ENCODE measurements around the gene MGLL. TPM values are rescaled to one million over a fixed set of nuclear protein-coding genes. Genes with fewer than 3 reads are reported as not detected.

The MGLL gene
- total RNA-seq, 1 experiment from 2014 or later = 2.1 TPM

GRCh38 chr3:127674790-127675189 lies 147.5 kb downstream of the MGLL start:
- in situ Hi-C loops (cut with HindIII; ENCODE audit: low pct_unique_long_range_greater_than_20kb, low sequenced_read_pairs) (no loop called here), intact Hi-C loops (cut with micrococcal nuclease; ENCODE audit: unreplicated experiment) (no loop called here)
- ChIA-PET CTCF (no interaction called here), POLR2A (no interaction called here)
- TF ChIP-seq REST (IDR thresholded peaks at IDR 0.05; ENCODE audit: insufficient read depth in 1 of 2, low read depth in 2 of 2, low read length in 1 of 2) (no peak), SIN3A (IDR thresholded peaks at IDR 0.05; ENCODE audit: borderline replicate concordance, insufficient read depth, low read depth, low read length) (no peak), POLR2AphosphoS5 (IDR thresholded peaks at IDR 0.05; ENCODE audit: low read depth, low read length) (no peak), TCF7L2 (IDR thresholded peaks at IDR 0.05; ENCODE audit: low read depth, low read length) (no peak), CTCF (IDR thresholded peaks at IDR 0.05) (no peak)
- H3K36me3 ChIP-seq (ENCODE audit: control insufficient read depth, insufficient read depth, low read length) = no peaks in the 10 kb centered on the region
- H3K9me3 ChIP-seq (ENCODE audit: control insufficient read depth, insufficient read depth, low read depth, low read length) = no peaks in the 10 kb centered on the region
- no peak for ATAC-seq
- no peak for DNase-seq (ENCODE audit: low read depth, low spot score)
- no peak overlapping the region for H3K27ac ChIP-seq (ENCODE audit: low read length)
- BruUV-seq (replicated peaks) = no TSS peak
- H3K4me1 ChIP-seq (ENCODE audit: control insufficient read depth, insufficient read depth, low read length) = peaks cover 4% of the 10 kb centered on the region
- no peaks in the 10 kb centered on the region for H3K27me3 ChIP-seq (ENCODE audit: control insufficient read depth, insufficient read depth, low read length)
- H3K4me3 ChIP-seq (ENCODE audit: low read depth in 2 of 2, low read length in 2 of 2) = no peak overlapping the region

- no peak overlapping the region; a peak in 1 of 4 replicates for H3K4me3 ChIP-seq (ENCODE audit: low read depth in 2 of 2, low read length in 2 of 2)
- BruUV-seq (replicated peaks) = no TSS peak
- TF ChIP-seq TCF7L2 (IDR thresholded peaks at IDR 0.05; ENCODE audit: low read depth, low read length) (no peak), REST (IDR thresholded peaks at IDR 0.05; ENCODE audit: insufficient read depth in 1 of 2, low read depth in 2 of 2, low read length in 1 of 2) (no peak), POLR2AphosphoS5 (IDR thresholded peaks at IDR 0.05; ENCODE audit: low read depth, low read length) (no peak), SIN3A (IDR thresholded peaks at IDR 0.05; ENCODE audit: borderline replicate concordance, insufficient read depth, low read depth, low read length) (no peak), CTCF (IDR thresholded peaks at IDR 0.05) (no peak)
These were observed 148.1 kb downstream of the MGLL start for GRCh38 chr3:127674101-127674721.

More at GRCh38 chr3:127674101-127674721, 148.1 kb downstream of the MGLL start:
- no peak for DNase-seq (ENCODE audit: low read depth, low spot score)
- H3K27me3 ChIP-seq (ENCODE audit: control insufficient read depth, insufficient read depth, low read length) = no peaks in the 10 kb centered on the region
- peaks cover 4% of the 10 kb centered on the region for H3K4me1 ChIP-seq (ENCODE audit: control insufficient read depth, insufficient read depth, low read length)
- CTCF ChIA-PET = no interaction called here
- ATAC-seq = no peak
- in situ Hi-C loops (cut with HindIII; ENCODE audit: low pct_unique_long_range_greater_than_20kb, low sequenced_read_pairs) = no loop called here
- no peak overlapping the region for H3K27ac ChIP-seq (ENCODE audit: low read length)
- POLR2A ChIA-PET = no interaction called here
- intact Hi-C loops (cut with micrococcal nuclease; ENCODE audit: unreplicated experiment) = no loop called here
- no peaks in the 10 kb centered on the region for H3K36me3 ChIP-seq (ENCODE audit: control insufficient read depth, insufficient read depth, low read length)
- no peaks in the 10 kb centered on the region for H3K9me3 ChIP-seq (ENCODE audit: control insufficient read depth, insufficient read depth, low read depth, low read length)
